OCI-LY1 (cell line): ENCODE results near the gene ALOX5.
"Not testable (repeated sequence)": the region's sequence is repeated elsewhere in the genome, so short reads cannot be mapped to it uniquely, and the experiment has no call there.

ENCODE experiments used
- H2AFZ ChIP-seq: fragments of 200-600 bp; sonication (generic), shearing (Covaris generic); 2 replicates; pipeline ENCODE4 v1.6.0; 2014; ENCODE audit warnings: antibody characterized with exemption, mild to moderate bottlenecking, low read length
- H3F3A ChIP-seq: fragments of 200-600 bp; sonication (generic), shearing (Covaris generic); 2 replicates; pipeline ENCODE4 v1.6.0; 2014; ENCODE audit warnings: mild to moderate bottlenecking, antibody characterized with exemption, low read length, moderate library complexity; ENCODE audit not compliant: insufficient read depth
- H3K27ac ChIP-seq: fragments of 200-600 bp; sonication (generic); 2 replicates; pipeline ENCODE4 v1.5.1; 2014; ENCODE audit warnings: low read length, mixed run types, mild to moderate bottlenecking, low read depth; ENCODE audit not compliant: poor library complexity, severe bottlenecking
- H3K27me3 ChIP-seq: fragments of 200-600 bp; sonication (generic); 2 replicates; pipeline ENCODE4 v1.6.0; 2014; ENCODE audit warnings: antibody characterized with exemption, mild to moderate bottlenecking, low read length, moderate library complexity; ENCODE audit not compliant: insufficient read depth
- H3K36me3 ChIP-seq: fragments of 200-600 bp; sonication (generic); 2 replicates; pipeline ENCODE4 v1.6.1; 2014; ENCODE audit warnings: mild to moderate bottlenecking, antibody characterized with exemption, low read length, moderate library complexity, mixed read lengths; ENCODE audit not compliant: insufficient read depth
- H3K4me1 ChIP-seq: fragments of 200-600 bp; sonication (generic); 2 replicates; pipeline ENCODE4 v1.5.1; 2014; ENCODE audit warnings: mild to moderate bottlenecking, low read length, moderate library complexity; ENCODE audit not compliant: insufficient read depth, severe bottlenecking
- H3K4me2 ChIP-seq: fragments of 200-600 bp; sonication (generic), shearing (Covaris generic); 2 replicates; pipeline ENCODE4 v1.6.1; 2014; ENCODE audit warnings: low read length
- H3K4me3 ChIP-seq: fragments of 200-600 bp; sonication (generic); 2 replicates; pipeline ENCODE4 v1.5.1; 2014; ENCODE audit warnings: low read length, low read depth, mild to moderate bottlenecking, mixed read lengths; ENCODE audit not compliant: poor library complexity, severe bottlenecking
- H3K79me2 ChIP-seq: fragments of 200-600 bp; shearing (Covaris generic); 2 replicates; pipeline ENCODE4 v1.6.1; 2016; ENCODE audit warnings: mixed run types, low read length, mixed read lengths; ENCODE audit not compliant: insufficient read depth
- H3K9ac ChIP-seq: fragments of 200-600 bp; sonication (generic), shearing (Covaris generic); 2 replicates; pipeline ENCODE4 v1.6.1; 2014; ENCODE audit warnings: mild to moderate bottlenecking, low read length, mixed read lengths
- H3K9me2 ChIP-seq: fragments of 200-600 bp; sonication (generic), shearing (Covaris generic); 2 replicates; pipeline ENCODE4 v1.6.1; 2014; ENCODE audit warnings: low read depth, mild to moderate bottlenecking, low read length, mixed read lengths
- H3K9me3 ChIP-seq: fragments of 200-600 bp; shearing (Covaris generic); 2 replicates; pipeline ENCODE4 v1.6.1; 2014; ENCODE audit warnings: low read length, mixed read lengths
- H4K20me1 ChIP-seq: fragments of 200-600 bp; sonication (generic), shearing (Covaris generic); 2 replicates; pipeline ENCODE4 v1.6.0; 2016; ENCODE audit warnings: mild to moderate bottlenecking, low read length; ENCODE audit not compliant: insufficient read depth
- CTCF ChIP-seq: fragments of 200-600 bp; sonication (generic), shearing (Covaris generic); IDR thresholded peaks from 2 replicates; pipeline ENCODE4 v1.5.1; 2017; ENCODE audit warnings: mild to moderate bottlenecking, antibody characterized with exemption, low read length, moderate library complexity, mixed read lengths
- EZH2 ChIP-seq: fragments of 200-600 bp; sonication (generic), shearing (Covaris generic); IDR thresholded peaks from 2 replicates; pipeline ENCODE4 v1.8.0; 2017; ENCODE audit warnings: borderline replicate concordance, mixed run types, mild to moderate bottlenecking, antibody characterized with exemption, low read length, moderate library complexity, mixed read lengths

The ALOX5 gene

GRCh38 chr10:45410489-45410806 lies 36.4 kb downstream of the ALOX5 start:
- peaks cover 17% of the 10 kb centered on the region; the same call in 1 of the 2 replicates for H3K79me2 ChIP-seq
- no peaks in the 10 kb centered on the region for H3K9me2 ChIP-seq
- no peak overlapping the region for H3K9ac ChIP-seq
- no peak overlapping the region for H3K27ac ChIP-seq
- H3K4me3 ChIP-seq = no peak overlapping the region
- H3K4me1 ChIP-seq = no peaks in the 10 kb centered on the region
- H3F3A ChIP-seq = no peaks in the 10 kb centered on the region
- TF ChIP-seq EZH2 = no peak
- no peak for TF ChIP-seq CTCF
- H3K36me3 ChIP-seq = peaks cover 86% of the 10 kb centered on the region
- H3K9me3 ChIP-seq = peaks cover 5% of the 10 kb centered on the region
- no peaks in the 10 kb centered on the region for H4K20me1 ChIP-seq
- no peak overlapping the region for H3K4me2 ChIP-seq
- no peak overlapping the region for H2AFZ ChIP-seq
- no peaks in the 10 kb centered on the region for H3K27me3 ChIP-seq

- peaks cover 5% of the 10 kb centered on the region for H3K4me1 ChIP-seq
- H3K4me3 ChIP-seq = no peak overlapping the region
- peaks cover 5% of the 10 kb centered on the region for H3K9me3 ChIP-seq
- no peaks in the 10 kb centered on the region for H4K20me1 ChIP-seq
- no peak overlapping the region for H3K27ac ChIP-seq
- TF ChIP-seq CTCF (no peak), EZH2 (no peak)
- H3K9me2 ChIP-seq = no peaks in the 10 kb centered on the region
- H3K27me3 ChIP-seq = no peaks in the 10 kb centered on the region
- peaks cover 17% of the 10 kb centered on the region; the same call in 1 of the 2 replicates for H3K79me2 ChIP-seq
- peaks cover 86% of the 10 kb centered on the region for H3K36me3 ChIP-seq
- H3F3A ChIP-seq = no peaks in the 10 kb centered on the region
- H2AFZ ChIP-seq = no peak overlapping the region
- H3K9ac ChIP-seq = no peak overlapping the region
- no peak overlapping the region for H3K4me2 ChIP-seq
These were observed 37.0 kb downstream of the ALOX5 start for GRCh38 chr10:45410807-45411606.

- no peaks in the 10 kb centered on the region for H4K20me1 ChIP-seq
- no peak overlapping the region for H3K27ac ChIP-seq
- H3K4me3 ChIP-seq = no peak overlapping the region
- TF ChIP-seq EZH2 (no peak), CTCF (no peak)
- H3K36me3 ChIP-seq = peaks cover 86% of the 10 kb centered on the region
- H3F3A ChIP-seq = no peaks in the 10 kb centered on the region
- no peak overlapping the region for H3K9ac ChIP-seq
- no peak overlapping the region for H3K4me2 ChIP-seq
- H3K9me2 ChIP-seq = no peaks in the 10 kb centered on the region
- no peaks in the 10 kb centered on the region for H3K27me3 ChIP-seq
- H2AFZ ChIP-seq = no peak overlapping the region
- peaks cover 17% of the 10 kb centered on the region; the same call in 1 of the 2 replicates for H3K79me2 ChIP-seq
- H3K9me3 ChIP-seq = peaks cover 5% of the 10 kb centered on the region
- H3K4me1 ChIP-seq = peaks cover 11% of the 10 kb centered on the region
These were observed 37.6 kb downstream of the ALOX5 start for GRCh38 chr10:45411607-45411940.

GRCh38 chr10:45415062-45415461 lies 41.0 kb downstream of the ALOX5 start:
- not testable (repeated sequence) for H3K4me3 ChIP-seq, H3K9ac ChIP-seq, H4K20me1 ChIP-seq, H3K27ac ChIP-seq, H3K9me2 ChIP-seq, H3K79me2 ChIP-seq, H2AFZ ChIP-seq, H3F3A ChIP-seq, H3K27me3 ChIP-seq, H3K9me3 ChIP-seq, H3K4me2 ChIP-seq
- peaks cover 77% of the 10 kb centered on the region for H3K36me3 ChIP-seq
- peaks cover 45% of the 10 kb centered on the region for H3K4me1 ChIP-seq
